GF-D8 (cell line): ENCODE results near the gene PLCH2.

ENCODE experiments used
- DNase-seq: peaks from one replicate; lab custom pipeline; 2025; lab: John Stamatoyannopoulos, UW

The PLCH2 gene, protein sequence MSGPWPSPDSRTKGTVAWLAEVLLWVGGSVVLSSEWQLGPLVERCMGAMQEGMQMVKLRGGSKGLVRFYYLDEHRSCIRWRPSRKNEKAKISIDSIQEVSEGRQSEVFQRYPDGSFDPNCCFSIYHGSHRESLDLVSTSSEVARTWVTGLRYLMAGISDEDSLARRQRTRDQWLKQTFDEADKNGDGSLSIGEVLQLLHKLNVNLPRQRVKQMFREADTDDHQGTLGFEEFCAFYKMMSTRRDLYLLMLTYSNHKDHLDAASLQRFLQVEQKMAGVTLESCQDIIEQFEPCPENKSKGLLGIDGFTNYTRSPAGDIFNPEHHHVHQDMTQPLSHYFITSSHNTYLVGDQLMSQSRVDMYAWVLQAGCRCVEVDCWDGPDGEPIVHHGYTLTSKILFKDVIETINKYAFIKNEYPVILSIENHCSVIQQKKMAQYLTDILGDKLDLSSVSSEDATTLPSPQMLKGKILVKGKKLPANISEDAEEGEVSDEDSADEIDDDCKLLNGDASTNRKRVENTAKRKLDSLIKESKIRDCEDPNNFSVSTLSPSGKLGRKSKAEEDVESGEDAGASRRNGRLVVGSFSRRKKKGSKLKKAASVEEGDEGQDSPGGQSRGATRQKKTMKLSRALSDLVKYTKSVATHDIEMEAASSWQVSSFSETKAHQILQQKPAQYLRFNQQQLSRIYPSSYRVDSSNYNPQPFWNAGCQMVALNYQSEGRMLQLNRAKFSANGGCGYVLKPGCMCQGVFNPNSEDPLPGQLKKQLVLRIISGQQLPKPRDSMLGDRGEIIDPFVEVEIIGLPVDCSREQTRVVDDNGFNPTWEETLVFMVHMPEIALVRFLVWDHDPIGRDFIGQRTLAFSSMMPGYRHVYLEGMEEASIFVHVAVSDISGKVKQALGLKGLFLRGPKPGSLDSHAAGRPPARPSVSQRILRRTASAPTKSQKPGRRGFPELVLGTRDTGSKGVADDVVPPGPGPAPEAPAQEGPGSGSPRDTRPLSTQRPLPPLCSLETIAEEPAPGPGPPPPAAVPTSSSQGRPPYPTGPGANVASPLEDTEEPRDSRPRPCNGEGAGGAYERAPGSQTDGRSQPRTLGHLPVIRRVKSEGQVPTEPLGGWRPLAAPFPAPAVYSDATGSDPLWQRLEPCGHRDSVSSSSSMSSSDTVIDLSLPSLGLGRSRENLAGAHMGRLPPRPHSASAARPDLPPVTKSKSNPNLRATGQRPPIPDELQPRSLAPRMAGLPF (N-terminal part only)

DNA sequence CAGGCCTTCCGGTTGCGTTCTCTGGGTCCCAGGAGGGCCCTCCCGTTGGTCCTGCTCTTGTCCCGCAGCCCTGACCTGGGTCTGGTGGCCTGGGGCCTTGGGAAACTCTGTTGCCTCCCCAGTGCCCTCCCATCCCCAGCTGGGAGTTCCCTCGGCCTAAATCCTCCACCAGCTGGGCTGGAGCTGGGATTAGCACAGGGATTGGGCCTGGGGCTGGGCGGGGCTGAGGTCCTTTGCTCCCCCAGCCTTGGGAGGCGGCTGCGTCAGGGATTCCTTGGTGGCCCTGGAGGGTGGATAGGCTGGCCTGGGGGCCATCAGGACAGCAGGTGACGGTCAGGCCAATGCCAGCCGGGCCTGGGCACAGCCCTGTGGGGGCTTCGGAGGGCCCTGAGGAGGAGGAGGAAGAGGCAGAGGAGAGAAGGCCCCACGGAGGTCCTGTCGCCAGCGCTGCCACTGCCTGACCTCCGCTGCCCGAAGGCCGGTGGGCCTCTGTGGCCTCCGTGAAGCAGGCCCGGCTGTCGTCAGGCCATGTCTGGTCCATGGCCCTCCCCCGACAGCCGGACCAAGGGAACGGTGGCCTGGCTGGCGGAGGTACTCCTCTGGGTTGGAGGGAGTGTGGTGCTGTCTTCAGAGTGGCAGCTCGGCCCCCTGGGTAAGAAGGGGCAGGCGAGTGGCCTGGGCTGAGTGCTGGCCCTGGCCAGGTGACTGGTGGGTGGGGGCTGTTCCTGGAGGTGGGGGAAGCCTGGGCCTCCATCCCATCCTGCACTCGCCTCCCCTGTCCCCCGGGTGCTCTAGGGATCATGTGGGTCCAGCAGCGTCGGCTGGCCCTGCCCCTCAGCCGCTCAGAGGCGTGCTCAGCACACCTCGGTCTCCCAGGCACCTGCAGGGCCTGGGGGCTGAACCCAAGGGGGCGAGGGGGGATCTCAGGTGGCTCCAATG, at the start of gene PLCH2:
TSS of gene PLCH2 (plus strand) at position 229 of the 939 bp plus-strand sequence. CDS start at position 529, 300 bp downstream.
- no peak for DNase-seq

DNA sequence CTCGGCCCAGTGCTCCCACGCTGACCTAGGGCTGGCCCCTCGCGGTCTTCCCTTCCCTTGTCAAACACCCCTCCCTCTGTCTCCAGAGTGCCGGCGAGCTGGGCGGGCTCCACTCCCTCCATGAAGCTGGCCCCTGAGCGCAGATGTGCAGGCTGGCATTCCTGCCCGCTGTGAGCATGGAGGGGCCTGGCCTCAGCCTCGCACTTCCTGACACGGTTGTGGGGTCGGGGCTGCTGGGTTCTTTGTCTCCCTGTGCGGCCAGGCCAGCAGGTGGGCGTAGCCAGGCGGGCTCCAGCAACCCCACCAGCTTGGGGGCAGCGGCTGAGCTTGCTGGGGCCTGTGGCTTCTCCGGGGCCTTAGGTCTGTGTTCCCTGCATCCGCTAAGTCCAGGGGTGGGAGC, 49.5 kb upstream of the PLCH2 start:
- DNase-seq, result no peak

DNA sequence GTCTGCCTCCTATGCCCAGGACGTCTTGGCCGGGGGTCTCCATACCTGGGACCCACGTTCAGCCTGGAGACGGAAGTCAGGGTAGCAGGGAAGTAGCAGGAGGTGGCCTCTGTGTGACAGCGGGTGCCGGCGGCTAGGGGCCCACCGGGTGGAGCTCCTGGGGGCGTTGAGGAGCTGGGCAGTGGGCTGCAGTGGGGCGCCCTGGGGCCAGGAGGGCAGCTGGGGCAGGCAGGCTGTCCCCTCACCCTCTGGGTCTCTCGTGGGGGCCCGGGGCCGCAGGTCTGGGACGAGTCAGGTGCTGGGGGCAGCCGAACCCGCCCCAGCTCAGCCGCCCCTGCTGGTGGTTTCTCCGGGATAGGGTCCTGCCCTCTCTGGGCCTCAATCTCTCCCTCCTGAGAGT, 49.0 kb upstream of the PLCH2 start:
- no peak for DNase-seq

DNA sequence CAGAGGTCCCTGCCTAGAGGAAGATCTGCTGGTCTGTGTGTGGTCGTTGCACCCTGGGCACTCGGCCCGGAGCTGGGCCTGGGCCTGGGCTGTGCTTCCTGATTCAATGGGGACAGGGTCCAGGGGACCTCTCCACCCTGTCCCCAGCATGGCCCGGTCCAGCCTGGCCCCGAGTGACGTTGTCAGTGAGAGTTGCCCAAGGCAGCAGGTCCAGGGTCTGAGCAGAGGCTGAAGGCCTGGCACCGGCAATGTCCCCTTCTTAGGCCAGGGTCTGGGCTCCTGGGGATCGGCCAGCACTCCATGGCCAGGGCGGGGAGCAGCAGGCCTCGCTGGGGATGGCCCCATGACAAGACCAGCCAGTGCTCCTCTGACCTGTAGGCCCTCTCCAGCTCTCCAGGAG, 48.1 kb upstream of the PLCH2 start:
- no peak for DNase-seq

DNA sequence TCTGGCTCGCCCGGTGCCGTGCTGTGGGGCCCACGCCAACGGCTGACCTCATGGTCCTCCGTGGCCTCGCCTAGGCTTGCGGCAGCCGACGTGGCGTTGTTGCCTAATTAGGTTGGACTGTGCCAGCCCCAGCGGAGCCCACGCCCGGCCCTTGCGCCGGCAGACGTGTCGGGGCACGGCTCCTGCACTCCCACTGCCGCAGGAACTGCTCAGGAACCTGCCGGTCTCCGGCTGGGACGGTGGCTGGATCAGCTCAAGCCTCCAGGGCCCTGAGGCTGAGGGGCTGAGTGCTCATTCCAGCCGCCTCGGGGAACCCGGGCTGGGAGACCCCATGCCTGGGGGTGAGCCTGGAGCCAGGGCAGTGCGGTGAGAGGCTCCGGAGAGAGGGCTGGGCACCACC, 47.6 kb upstream of the PLCH2 start:
- DNase-seq, result no peak

DNA sequence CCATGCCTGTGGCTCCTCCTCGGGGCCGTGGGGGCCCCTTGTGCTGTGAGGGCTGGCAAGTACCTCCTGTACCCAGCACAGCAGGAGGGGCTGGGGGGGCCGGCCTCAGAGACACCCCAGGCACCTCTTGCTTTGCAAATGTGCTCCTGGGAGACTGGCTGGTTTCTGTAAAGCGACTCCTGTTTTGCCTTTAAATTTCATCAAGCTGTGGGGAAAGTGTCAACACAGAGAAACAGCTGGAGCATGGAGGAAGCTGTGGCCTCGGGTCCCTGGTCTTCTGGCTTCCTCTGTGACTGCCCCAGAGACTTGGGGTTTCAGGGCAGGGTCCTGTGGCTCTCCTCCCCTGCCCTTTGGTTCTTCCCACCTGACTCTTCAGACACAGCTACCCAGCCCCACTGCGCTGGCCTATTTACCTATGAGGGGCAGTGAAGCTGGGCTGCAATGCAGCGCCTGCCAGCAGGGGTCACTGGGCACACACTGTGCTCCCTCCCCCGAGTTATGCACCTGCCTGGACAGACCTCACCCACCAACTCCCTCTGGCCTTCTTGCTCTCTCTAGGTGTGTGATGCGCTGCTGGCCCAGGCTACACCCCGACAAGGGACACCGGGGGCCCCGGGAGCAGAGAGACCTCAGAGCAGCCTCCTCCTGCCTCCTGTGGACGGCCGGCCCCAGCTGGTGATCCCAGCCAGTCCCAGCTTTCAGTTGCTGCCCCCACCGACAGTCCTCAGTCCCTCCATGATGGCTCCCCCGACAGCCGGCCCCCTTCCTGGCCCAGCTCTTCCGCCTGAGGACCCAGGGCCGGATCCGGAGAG, 46.1 kb upstream of the PLCH2 start:
- DNase-seq, result no peak

DNA sequence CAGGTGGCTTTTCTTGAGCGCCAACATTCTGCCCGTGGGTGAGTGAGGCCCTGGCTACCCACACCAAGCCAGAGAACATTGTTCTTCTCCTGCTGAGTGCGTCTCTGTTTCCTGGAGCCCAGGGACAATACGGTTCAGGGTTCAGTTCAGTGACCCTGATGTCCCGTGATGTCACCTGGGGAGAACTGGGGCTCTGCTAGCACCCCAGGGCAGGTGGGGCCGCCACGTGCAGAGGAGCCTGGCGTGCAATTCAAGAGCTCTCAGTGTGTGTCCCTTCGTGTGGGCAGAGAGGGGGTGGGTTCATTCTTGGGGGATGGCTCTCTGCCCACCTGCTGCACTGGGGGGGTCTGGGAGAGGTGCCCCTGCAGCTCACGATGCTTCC, 45.5 kb upstream of the PLCH2 start:
- DNase-seq, result no peak

DNA sequence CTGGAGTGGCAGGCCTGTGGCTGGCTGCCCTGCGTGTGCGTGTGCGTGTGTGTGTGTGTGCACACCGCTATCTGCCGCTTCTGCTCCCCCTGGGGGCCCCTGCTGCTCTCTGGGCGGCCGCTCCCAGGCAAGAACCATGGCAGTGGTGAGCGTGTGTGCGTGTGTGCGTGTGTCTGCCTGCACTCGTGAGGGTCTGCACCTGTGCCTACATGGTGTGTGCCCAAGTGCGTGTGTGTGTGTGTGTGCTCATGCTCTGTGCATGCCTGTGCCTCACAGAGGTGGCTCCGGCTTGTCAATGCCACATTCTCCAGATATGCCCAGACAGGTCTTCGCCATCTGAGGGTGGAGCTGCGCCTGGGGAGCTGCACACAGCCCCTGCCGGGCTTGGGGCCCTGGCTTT, 45.0 kb upstream of the PLCH2 start:
- DNase-seq, result no peak

DNA sequence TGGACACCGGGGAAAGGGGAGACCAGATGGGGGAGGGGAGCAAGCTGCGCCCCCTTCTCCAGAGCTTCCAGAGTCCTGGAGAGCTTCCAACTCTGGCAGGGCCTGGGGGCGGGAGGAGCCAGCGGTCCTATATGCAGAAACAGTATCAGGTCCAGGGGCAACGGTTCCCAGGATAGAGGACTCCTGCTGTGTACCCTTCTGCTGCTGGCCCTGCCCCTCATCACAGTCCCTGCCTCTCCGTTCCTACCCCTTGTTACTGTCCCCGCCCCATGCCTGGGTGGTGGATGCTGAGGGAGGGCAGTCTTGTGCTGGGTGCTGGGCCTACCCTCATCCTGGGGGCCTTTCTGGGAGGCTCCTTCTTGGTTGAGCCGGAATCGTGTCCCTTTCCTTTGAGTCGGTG, 44.6 kb upstream of the PLCH2 start:
- DNase-seq, result no peak

DNA sequence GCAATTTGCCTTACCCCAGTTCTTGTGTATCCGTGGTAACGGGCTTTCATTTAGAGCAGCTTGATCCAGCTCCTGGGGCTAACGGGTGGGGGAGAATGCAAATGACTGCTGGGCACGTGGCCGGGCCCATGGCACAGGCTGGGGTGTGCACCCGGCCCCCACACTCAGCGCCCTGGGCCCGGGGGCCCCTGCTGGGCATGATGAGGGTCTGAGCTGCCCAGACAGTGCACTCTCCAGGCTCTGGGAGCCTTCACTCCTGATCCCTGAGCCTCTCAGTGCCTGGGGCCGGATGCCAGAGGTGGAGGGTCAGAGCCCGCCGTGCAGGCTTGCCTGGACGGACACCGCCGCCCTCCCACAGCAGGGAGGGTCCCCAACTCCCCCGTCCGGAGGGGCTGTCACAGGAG, 43.6 kb upstream of the PLCH2 start:
- no peak for DNase-seq

DNA sequence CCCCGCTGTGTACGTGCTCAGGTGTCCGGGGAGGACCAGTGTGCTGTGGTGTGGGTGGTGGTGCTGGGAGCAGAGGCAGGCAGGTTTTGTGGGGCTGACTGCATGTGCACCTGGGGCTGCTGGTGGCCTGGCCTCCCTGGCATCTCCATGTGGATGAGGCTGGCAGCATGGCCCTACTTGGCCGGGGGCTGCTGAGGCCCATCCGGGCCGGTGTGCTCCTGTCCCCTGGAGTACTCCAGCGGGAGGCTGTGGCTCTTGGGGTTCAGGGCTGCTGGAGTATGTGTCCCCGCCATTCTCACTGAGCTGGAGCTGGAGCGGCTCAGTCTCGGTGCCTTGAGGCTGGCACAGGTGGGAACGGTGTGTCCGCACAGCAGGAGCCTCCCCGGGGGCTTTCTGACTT, 42.9 kb upstream of the PLCH2 start:
- DNase-seq, result no peak

DNA sequence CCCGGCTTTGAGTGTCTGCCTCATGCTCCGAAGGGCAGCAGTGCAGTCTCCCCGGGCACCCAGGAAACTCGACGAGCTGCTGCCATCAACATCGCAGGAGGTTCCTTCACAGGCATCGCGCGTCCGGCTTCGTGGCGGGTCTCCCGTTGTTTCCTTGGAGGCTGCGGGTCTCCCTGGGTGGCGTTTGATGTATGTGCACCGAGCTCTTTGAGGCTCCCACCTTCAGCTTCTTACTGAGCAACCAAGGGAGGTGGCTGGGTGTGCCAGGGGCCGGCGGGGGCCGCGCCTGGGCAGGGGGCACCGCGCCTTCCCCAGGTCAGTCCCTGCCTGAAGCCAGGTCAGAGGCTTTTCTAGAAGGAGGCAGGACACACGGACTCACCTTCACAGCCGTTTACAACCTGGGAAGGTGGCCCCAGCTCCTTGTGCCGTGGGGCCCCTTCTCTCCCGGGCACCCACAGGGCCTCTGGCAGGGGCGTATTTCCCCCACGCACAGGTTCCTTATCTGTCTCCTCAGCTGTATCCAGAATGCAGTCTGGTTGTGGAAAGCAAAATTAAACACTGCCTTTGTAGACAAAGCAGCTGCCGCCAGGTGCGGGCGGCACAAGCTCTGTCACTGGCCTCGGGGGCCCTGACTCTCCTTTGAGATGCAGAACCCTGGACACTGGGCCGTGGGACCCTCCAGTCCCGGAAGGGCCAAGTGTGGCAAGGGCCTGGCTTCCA, 42.0 kb upstream of the PLCH2 start:
- DNase-seq, result no peak

DNA sequence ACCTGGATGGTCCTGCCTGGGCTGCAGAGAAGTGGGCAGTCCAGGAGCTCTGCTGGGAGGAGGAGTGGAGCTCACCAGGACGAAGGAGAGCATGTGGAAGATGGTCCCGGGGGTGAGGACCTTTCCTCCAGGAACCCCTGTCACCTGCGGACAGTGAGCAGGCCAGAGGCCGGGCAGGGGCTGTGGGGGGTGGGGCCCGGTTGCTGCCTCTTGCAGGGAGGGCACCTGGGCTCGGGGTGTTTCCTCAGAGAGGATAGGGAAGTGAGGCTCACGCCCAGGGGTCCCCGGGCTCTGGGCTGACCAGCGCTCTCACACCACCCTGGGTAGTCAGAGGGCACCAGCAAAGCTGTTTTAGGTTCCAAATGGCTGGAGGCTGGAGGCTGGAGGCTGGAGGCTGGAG, 41.0 kb upstream of the PLCH2 start:
- DNase-seq, result no peak

DNA sequence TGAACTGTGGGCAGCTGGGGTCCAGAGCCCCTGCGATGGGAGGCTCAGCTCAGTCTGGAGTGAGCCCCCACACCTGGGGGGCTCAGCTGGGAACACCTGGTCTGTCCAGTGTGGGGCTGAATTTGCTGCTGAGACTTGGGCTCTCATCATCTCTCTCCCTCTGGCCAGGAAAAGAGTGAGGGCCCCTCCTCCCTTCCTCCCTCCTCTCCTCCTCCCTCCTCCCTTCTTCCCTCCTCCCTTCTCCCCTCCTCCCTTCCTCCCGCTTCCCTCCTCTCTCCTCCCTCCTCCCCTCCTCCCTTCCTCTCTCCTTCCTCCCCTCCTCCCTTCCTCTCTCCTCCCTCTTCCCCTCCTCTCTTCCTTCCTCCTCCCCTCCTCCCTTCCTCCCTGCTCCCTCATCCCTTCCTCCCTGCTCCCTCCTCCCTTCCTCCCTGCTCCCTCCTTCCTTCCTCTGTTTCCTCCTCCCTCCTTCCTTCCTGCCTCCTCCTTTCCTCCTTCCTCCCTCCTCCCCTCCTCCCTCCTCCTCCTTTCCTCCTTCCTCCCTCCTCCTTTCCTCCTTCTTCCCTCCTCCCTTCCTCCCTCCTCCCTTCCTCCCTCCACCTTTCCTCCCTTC, 40.2 kb upstream of the PLCH2 start:
- no peak for DNase-seq

DNA sequence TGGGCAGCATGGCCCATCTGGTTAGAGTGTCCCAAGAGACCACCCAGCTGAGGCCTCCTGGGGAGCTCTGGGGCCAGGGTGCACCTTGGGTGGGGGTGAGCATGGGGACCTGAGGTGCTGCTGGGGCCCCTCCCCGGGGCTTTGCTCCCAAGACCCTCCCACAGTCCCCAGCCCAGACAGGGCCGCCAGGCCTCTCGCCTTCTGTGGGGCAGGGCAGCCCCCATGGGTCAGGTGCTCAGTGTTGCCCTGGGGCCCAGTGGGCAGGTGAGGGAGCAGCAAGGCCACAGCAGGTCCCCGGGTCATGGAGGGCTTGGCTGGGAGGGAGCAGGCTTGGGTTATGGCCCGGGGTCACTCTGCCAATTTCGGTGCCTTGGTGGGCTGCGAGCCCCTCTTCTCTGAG, 39.2 kb upstream of the PLCH2 start:
- no peak for DNase-seq

DNA sequence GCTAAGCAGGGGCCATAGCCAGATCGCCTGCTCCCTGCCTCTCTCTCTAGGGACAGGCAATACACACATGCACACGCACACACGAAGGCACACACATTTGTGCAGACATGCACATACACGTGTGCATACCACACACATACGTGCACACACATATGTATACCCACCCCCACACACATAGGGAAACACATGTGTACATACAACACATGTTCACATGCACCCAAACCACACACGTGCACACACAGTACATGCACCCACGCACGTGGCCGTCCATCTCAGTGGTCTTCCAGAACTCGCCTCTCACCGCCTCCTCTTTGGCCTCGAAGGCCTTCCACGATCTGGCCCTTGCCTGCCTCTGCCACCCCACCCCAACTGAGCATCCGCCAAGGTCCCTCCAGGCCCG, 38.5 kb upstream of the PLCH2 start:
- DNase-seq, result no peak

DNA sequence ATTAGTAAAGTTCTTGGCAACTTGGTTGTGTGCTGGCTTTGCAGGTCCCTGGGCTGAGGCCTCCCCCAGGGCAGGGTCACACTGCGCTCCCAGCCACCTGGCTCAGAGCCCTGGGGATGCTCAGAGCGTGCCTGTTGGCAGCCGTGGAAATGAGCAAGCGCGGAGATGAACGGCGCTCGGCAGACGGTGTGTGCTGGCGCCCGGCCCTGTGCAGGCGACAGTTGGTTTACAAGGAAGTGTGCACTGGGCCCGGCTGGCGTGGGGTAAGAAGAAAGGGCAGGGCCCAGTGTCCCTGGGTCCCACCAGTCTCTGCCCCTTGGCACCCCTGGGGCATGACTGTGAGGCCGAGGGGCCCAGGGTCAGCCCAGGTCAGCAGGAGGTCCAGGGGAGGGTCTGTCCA, 38.1 kb upstream of the PLCH2 start:
- no peak for DNase-seq

DNA sequence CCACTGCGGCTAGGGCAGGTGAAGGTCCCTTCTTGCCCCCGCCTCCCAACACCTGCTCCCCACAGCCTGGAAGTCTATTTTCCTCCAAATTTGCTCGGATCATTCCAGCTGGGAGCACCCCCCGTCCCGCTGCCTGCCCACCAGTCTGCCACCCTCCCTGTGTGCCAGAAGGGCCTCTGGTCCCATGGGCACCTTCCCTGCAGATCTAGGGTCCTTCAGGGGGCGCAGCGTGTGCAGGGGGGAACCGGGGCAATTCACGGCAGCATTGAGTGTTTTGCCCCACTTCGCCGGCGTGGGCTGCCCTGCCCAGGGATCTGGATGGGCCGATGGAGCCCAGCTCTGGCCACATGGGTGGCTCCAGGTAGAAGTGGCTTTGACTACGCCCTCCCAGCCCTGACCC, 37.4 kb upstream of the PLCH2 start:
- DNase-seq, result no peak

DNA sequence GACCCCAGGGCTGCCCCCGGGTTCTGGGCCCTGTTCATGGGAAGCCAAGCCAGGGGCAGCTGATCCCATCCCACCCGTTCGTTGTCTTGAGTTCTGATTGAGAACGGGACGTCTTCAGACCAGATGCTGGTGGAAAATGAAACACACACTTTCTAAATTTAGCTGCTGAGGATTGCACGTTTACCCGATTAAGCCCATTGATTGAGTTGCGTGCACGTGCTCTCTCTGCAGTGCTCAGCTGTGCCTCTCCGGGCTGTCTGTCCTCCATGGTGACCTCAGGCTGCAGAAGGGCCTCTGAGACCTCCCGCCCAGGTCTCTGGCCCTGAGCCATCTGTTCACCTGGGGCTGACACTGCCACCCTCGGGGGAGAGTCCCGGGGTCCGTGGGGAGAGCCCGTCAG, 36.7 kb upstream of the PLCH2 start:
- DNase-seq, result no peak
